Adrenal gland (tissue), 12 donors: ENCODE data around the gene RYR2. TPM values are rescaled to one million over a fixed set of nuclear protein-coding genes. Genes with fewer than 3 reads are reported as not detected.

Experiments used
- DNase-seq, 7 donors: peaks; one replicate each; pipeline ENCODE4 v3.0.0-alpha.2; 2019 to 2020
- H3K27ac ChIP-seq, 5 donors: fragments of 200-600 bp; sonication (generic) in 4 of 5; 1 replicate in 3 of 5; 2 replicates in 2 of 5; pipeline versions ENCODE4 v1.5.1 to v1.8.0; 2016 to 2020; ENCODE audit warnings: mild to moderate bottlenecking in 1 of 5
- H3K27me3 ChIP-seq: fragments of 200-600 bp; 2 replicates; pipeline ENCODE4 v1.8.0; 2021
- H3K36me3 ChIP-seq, 2 donors: fragments of 200-600 bp; replicated peaks in 1 of 2; 1 replicate in 1 of 2; 2 replicates in 1 of 2; pipeline versions ENCODE4 v1.5.1 to v1.8.0; 2018 to 2022
- H3K4me1 ChIP-seq, 2 donors: fragments of 200-600 bp; replicated peaks in 1 of 2; 1 replicate in 1 of 2; 2 replicates in 1 of 2; pipeline versions ENCODE4 v1.5.1 to v1.8.0; 2018 to 2021
- H3K4me3 ChIP-seq, 4 donors: fragments of 200-600 bp; sonication (generic) in 3 of 4; one replicate each; pipeline ENCODE4 v1.5.1; 2016 to 2018
- H3K9me3 ChIP-seq, 3 donors: fragments of 200-600 bp; sonication (generic) in 1 of 3; replicated peaks in 1 of 3; 1 replicate in 2 of 3; 2 replicates in 1 of 3; pipeline versions ENCODE4 v1.5.1 to v1.8.0; 2016 to 2021
- POLR2A ChIP-seq, 2 donors: fragments of 450-650 bp; IDR thresholded peaks; one replicate each; pipeline ENCODE4 v1.6.1; 2017; ENCODE audit warnings: antibody characterized with exemption in 2 of 2, mild to moderate bottlenecking in 2 of 2, moderate library complexity in 1 of 2
- WGBS, 4 donors: extraction: QIAGEN DNeasy Blood & Tissue Kit in 2 of 4; methylation state at CpG; one replicate each; pipeline versions ENCODE4 v1.1.5 to v1.1.7; 2013 to 2017; 5-methylcytosine and 5-hydroxymethylcytosine counted together
- intact Hi-C, 2 donors: fragments of 100-400 bp; cut with DNase I; formaldehyde crosslinking; loops; one replicate each; pipeline versions ENCODE4 v1.14.1 to v1.15.0; 2022 to 2023
- polyA plus RNA-seq, 3 donors: library from polyadenylated mRNA; stranded (reverse); fragments of 200-250 nt in 2 of 3; fragments of 350-450 nt in 1 of 3; fragmentation: Illumina TruSeq in 1 of 3; extraction: RNeasy Lipid Tissue Mini Kit (QIAGEN cat#74804) in 1 of 3; gene quantifications; one replicate each; pipeline ENCODE4 v1.2.3, GENCODE V29; 2013 to 2014
- total RNA-seq, 9 donors: library from RNA; depleted of rRNA in 4 of 9; stranded (reverse); fragments of >200 nt in 4 of 9; fragments of 120-200 nt in 1 of 9; fragmentation: NEBNext Ultra II Directional in 1 of 9; extraction: Animal tissue kit (Norgen Biotek cat#: 25700) in 1 of 9; gene quantifications; one replicate each; pipeline versions ENCODE4 v1.1.0 to v1.2.4, GENCODE V29; 2013 to 2023
- TF ChIP-seq, protein P1 (sequence below), 6 experiments: fragments of 450-650 bp in 4 of 6; fragments of 200-600 bp in 2 of 6; sonication (generic) in 1 of 6; IDR thresholded peaks; 1 replicate in 5 of 6; 2 replicates in 1 of 6; pipeline versions ENCODE4 v1.5.1 to v1.8.0; 2016 to 2021; ENCODE audit warnings: antibody characterized with exemption in 6 of 6, mild to moderate bottlenecking in 2 of 6, moderate library complexity in 1 of 6
- donor health status: healthy with polysubstance abuse.
- donor health status: Bipolar disorder and iron deficiency.
- donor health status: DM: yes; HTN: yes; CAD: no.
- donor health status: DM: no; HTN: no; CAD: no.
- donor health status: DM: no; HTN: no; CAD: no.
- donor health status: DM: yes; HTN: yes; CAD: no.

The RYR2 gene
- total and polyA plus RNA-seq, 12 donors: 0.07 to 6.3 (median 0.18) TPM; not detected in 1

DNA sequence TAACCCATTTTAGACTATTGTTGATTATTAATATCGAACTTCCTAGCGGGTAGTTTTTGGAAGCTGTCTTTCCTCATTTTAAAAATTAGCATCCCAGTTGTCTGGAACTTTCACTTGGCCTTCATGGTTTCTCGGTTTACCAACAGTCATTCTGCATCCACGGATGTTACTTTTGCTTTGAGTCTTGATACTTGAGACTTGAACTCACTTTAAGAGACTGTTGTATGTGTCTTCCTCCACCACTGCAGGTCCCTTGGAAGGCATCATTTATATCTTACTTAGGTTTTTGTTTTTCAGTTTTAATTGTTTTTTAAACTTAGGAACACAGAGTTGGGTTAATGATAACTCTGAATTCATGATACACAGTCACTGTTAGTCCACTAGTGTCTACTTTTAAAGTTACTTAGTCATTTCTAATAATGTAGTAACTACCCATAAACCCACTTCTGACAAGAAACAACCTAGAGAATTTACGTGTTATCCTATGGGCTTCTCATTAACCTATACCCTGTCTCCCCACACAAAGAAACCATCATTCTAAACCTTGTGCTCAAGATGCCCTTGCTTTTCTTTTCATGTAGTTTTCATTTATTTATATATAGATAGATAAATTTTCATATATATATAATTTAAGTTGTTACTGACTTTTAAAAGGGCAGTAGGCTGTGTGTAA, 696.1 kb downstream of the RYR2 start:
- Histone ChIP-seq H3K4me1 (no peaks in the 10 kb centered on the region), H3K27me3 (no peaks in the 10 kb centered on the region), H3K4me3 (no peak overlapping the region), H3K36me3 (no peaks in the 10 kb centered on the region), H3K27ac (no peak overlapping the region), H3K9me3 (no peaks in the 10 kb centered on the region)
- intact Hi-C loops: no loop called here
- no peak for DNase-seq
- 71 to 76% (median 75%) methylated on average over 5 of the region's 5 CpGs for WGBS, 4 donors
- TF ChIP-seq, protein P1, sequence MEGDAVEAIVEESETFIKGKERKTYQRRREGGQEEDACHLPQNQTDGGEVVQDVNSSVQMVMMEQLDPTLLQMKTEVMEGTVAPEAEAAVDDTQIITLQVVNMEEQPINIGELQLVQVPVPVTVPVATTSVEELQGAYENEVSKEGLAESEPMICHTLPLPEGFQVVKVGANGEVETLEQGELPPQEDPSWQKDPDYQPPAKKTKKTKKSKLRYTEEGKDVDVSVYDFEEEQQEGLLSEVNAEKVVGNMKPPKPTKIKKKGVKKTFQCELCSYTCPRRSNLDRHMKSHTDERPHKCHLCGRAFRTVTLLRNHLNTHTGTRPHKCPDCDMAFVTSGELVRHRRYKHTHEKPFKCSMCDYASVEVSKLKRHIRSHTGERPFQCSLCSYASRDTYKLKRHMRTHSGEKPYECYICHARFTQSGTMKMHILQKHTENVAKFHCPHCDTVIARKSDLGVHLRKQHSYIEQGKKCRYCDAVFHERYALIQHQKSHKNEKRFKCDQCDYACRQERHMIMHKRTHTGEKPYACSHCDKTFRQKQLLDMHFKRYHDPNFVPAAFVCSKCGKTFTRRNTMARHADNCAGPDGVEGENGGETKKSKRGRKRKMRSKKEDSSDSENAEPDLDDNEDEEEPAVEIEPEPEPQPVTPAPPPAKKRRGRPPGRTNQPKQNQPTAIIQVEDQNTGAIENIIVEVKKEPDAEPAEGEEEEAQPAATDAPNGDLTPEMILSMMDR (IDR thresholded peaks at IDR 0.05): no peak
- TF ChIP-seq POLR2A (IDR thresholded peaks at IDR 0.05): no peak

DNA sequence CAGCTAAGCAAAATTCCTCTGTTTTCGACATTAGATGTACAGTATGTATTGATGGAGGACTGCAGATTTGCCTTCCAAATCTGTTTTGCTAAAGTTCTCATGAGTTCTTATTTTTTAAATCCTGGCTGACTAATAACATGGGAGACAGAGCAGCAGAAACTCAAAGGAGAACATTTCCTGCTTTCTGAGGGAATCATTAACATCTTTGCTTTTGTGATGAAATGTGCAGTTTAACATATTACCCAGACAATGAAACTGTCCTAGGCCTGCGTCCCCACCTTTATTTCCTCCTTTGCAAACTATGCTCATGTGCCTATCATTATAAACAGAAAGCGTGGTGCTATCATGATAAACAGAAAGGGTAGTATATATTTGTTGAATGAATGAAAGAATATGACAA, 698.9 kb downstream of the RYR2 start:
- TF ChIP-seq POLR2A (IDR thresholded peaks at IDR 0.05): no peak
- TF ChIP-seq, protein P1 (IDR thresholded peaks at IDR 0.05): no peak
- no peaks in the 10 kb centered on the region for H3K36me3 ChIP-seq
- H3K4me3 ChIP-seq: no peak overlapping the region
- no peaks in the 10 kb centered on the region for H3K27me3 ChIP-seq
- no peak for DNase-seq
- H3K9me3 ChIP-seq: no peaks in the 10 kb centered on the region
- no peaks in the 10 kb centered on the region for H3K4me1 ChIP-seq
- WGBS, 4 donors: 73 to 82% (median 75%) methylated on average over 3 of the region's 3 CpGs
- no peak overlapping the region for H3K27ac ChIP-seq
- intact Hi-C loops: no loop called here

DNA sequence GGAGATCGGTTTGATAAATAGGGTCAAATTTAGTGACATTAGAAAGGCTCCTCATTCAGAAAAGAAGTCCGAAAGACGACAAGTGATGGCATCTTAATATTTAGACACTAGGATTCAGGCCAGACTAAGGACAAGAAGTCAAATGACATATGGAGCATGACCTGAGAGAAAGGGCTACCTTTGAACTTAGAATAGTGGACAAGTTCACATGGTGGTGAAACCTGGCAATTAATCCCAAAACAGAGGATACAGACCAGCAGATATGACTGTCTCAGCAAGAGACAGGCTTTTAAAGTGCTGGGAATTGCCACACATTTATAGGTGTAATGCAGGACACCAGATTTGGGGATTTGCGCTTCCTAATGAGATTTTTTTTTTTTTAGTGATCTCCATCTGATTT, 703.6 kb downstream of the RYR2 start:
- WGBS, 4 donors: 78 to 87% (median 84%) methylated on average over 4 of the region's 4 CpGs
- no peak overlapping the region for H3K4me3 ChIP-seq
- TF ChIP-seq POLR2A (IDR thresholded peaks at IDR 0.05): no peak
- TF ChIP-seq, protein P1 (IDR thresholded peaks at IDR 0.05): no peak
- DNase-seq: no peak
- H3K4me1 ChIP-seq: no peaks in the 10 kb centered on the region
- H3K27ac ChIP-seq: no peak overlapping the region
- H3K36me3 ChIP-seq: no peaks in the 10 kb centered on the region
- intact Hi-C loops: no loop called here
- H3K27me3 ChIP-seq: no peaks in the 10 kb centered on the region
- no peaks in the 10 kb centered on the region for H3K9me3 ChIP-seq

DNA sequence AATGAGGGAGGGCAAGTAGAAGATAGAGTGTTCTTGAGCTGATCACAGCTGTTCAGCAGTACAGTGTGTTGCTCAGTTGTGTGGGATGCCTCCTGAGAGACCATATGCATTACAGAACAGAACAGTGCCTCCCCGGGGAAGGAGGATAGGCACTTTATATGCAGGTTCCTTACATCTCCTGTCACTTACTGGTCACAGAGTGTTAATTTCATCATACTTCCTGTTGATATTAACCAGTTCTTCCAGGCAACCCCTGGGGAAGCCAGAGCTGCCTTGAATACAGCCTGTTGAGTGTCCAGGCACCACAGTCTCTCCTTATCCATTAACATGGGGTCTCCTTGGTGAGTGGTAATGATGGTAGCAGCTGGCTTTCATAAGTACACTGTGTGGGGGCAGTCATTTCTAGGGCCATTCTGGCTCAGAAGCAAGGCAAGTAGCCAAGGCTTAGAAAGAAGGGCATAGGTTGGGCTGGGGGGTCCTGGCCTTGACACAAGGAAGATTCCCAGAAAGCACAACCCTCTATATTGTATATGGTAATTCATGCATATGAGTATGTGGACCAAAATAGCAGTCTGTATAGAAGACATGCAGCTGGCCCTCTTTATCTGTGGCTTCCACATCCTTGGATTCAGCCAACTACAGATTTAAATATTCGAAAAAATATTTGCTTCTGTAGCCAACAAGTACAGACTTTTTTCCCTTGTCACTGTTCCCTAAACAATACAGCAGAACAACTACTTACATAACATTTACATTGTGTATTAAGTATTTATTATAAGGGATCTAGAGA, 706.4 kb downstream of the RYR2 start:
- intact Hi-C loops: no loop called here
- WGBS, 4 donors: 55 to 71% (median 62%) methylated on average over 2 of the region's 2 CpGs

More for the DNA sequence above, 706.4 kb downstream of the RYR2 start:
- no peaks in the 10 kb centered on the region for H3K4me1 ChIP-seq
- no peaks in the 10 kb centered on the region for H3K36me3 ChIP-seq
- TF ChIP-seq, protein P1 (IDR thresholded peaks at IDR 0.05): no peak
- no peak for TF ChIP-seq POLR2A (IDR thresholded peaks at IDR 0.05)
- no peaks in the 10 kb centered on the region for H3K9me3 ChIP-seq
- H3K27ac ChIP-seq: no peak overlapping the region
- no peak overlapping the region for H3K4me3 ChIP-seq
- no peaks in the 10 kb centered on the region for H3K27me3 ChIP-seq
- DNase-seq: no peak
